ENCODE results near the gene EIF3I.

DNA sequence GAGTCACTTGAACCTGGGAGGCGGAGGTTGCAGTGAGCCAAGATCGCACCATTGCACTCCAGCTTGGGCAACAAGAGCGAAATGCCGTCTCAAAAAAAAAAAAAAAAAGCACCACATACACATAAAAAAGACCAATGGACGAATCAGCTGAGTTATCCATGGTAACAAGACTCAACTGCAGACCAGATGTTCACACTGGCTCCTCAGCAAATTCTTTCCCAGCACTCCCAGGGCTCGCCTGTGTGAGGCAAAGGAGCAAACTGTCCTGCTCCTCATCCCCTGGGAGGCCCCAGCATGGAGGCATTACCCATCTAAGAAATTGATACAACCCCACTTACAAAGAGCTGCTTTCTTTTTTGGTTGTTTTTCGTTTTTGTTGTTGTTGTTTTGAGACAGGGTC, 3.2 kb upstream of the EIF3I start:
- TF ChIP-seq, protein P1, sequence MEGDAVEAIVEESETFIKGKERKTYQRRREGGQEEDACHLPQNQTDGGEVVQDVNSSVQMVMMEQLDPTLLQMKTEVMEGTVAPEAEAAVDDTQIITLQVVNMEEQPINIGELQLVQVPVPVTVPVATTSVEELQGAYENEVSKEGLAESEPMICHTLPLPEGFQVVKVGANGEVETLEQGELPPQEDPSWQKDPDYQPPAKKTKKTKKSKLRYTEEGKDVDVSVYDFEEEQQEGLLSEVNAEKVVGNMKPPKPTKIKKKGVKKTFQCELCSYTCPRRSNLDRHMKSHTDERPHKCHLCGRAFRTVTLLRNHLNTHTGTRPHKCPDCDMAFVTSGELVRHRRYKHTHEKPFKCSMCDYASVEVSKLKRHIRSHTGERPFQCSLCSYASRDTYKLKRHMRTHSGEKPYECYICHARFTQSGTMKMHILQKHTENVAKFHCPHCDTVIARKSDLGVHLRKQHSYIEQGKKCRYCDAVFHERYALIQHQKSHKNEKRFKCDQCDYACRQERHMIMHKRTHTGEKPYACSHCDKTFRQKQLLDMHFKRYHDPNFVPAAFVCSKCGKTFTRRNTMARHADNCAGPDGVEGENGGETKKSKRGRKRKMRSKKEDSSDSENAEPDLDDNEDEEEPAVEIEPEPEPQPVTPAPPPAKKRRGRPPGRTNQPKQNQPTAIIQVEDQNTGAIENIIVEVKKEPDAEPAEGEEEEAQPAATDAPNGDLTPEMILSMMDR (IDR thresholded peaks at IDR 0.05), result no peak
- no peak for TF ChIP-seq POLR2A (IDR thresholded peaks at IDR 0.05)
